ENCODE results near the gene CDKL5.
A peak's percentile ranks its signal among the peaks of the same experiment; 100 is the strongest.

CDKL5 gene

DNA sequence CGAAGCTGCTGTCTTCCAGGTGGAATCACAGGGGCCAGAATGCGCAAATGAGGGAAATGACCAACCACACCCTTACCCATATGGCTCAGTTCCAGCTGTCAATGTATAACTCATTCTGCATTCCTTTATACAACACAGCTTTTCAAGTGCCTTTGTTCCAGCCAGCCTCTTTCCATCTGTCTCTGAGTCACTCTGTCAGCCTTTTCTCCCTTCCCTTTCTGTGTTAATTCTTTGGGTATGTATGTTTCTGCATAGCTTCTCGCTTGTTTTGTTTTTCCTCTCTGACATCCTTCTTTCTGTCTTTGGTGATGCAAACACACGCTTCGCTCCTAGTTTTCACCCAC lies 192.0 kb downstream of the CDKL5 start:
- Histone ChIP-seq H3K27me3 (ENCODE audit: insufficient read depth, low read length) (no peaks in the 10 kb centered on the region), H3K36me3 (ENCODE audit: insufficient read depth, low read depth, low read length) (peaks cover 11% of the 10 kb centered on the region; the same call in 1 of the 2 replicates), H3K9ac (ENCODE audit: low read depth, low read length) (no peak overlapping the region), H3K27ac (ENCODE audit: low read length) (no peak overlapping the region), H3K4me1 (ENCODE audit: insufficient read depth, low read length) (no peaks in the 10 kb centered on the region; the same call in 1 of the 2 replicates), H3K9me3 (ENCODE audit: insufficient read depth, low read depth, low read length) (no peaks in the 10 kb centered on the region), H3K4me3 (ENCODE audit: low read length) (no peak overlapping the region)

DNA sequence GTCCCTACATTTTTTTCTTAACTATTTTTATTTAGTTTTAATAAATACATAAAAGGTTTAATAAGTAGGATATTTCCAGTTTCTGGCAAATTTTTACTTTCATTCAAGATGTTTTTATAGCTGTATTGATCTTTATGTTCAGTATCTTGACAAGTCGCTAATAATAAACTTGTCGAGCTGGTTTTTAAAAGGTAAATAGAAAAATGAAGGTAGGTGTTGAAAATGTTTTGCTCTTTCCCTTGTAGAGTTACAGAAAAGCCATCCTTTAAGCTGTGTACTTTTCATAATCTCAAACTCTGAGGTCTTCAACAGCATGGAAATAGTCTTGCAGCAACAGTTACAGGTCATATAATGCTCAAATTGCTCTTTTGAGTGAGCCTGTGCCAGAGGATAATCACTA lies 193.9 kb downstream of the CDKL5 start:
- no peaks in the 10 kb centered on the region for H3K27me3 ChIP-seq (ENCODE audit: insufficient read depth, low read length)
- no peaks in the 10 kb centered on the region; the same call in 1 of the 2 replicates for H3K4me1 ChIP-seq (ENCODE audit: insufficient read depth, low read length)
- no peak overlapping the region for H3K4me3 ChIP-seq (ENCODE audit: low read length)
- H3K36me3 ChIP-seq (ENCODE audit: insufficient read depth, low read depth, low read length), result peaks cover 11% of the 10 kb centered on the region; the same call in 1 of the 2 replicates
- no peak overlapping the region for H3K27ac ChIP-seq (ENCODE audit: low read length)
- H3K9ac ChIP-seq (ENCODE audit: low read depth, low read length), result no peak overlapping the region
- H3K9me3 ChIP-seq (ENCODE audit: insufficient read depth, low read depth, low read length), result no peaks in the 10 kb centered on the region

DNA sequence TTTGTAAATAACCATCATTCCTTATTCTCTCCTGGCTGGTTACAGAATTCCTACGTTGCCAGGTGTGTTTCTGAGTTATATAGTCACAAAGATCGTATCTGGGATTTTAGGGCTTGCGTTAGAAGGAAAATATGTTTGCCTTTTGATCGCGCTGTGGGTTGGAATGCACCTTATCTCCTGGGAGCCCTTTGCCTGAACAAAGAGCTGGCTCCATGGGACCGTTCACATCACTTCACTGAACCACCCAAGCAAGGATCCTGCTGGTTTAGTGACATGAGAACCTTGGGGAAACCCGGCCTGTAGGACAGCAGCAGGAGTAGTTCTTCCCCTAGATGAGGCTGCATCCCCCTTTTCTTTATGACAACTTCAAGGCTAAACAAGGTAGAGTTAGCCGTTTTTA lies 194.9 kb downstream of the CDKL5 start:
- Histone ChIP-seq H3K27ac (ENCODE audit: low read length) (no peak overlapping the region), H3K36me3 (ENCODE audit: insufficient read depth, low read depth, low read length) (peaks cover 18% of the 10 kb centered on the region), H3K27me3 (ENCODE audit: insufficient read depth, low read length) (no peaks in the 10 kb centered on the region), H3K9ac (ENCODE audit: low read depth, low read length) (no peak overlapping the region), H3K4me1 (ENCODE audit: insufficient read depth, low read length) (no peaks in the 10 kb centered on the region; the same call in 1 of the 2 replicates), H3K4me3 (ENCODE audit: low read length) (no peak overlapping the region), H3K9me3 (ENCODE audit: insufficient read depth, low read depth, low read length) (no peaks in the 10 kb centered on the region)

DNA sequence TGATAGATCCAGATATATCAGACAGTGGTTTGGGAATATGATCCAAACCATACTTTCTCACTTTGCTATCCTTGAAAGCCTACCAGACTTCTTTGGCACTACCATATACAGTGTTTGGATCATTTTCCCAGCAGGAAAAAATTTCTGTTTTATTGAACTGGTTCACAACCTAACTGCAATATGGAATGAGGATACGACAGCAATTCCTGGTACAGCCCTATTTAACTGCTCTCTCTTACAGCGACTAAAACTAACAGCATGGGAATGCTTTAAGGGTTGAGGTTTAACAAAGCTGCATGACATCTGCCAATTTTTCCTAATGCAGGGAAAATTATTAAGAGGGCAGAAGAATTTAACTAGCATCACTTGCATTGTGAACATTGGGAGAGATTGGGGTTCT lies 199.2 kb downstream of the CDKL5 start:
- Histone ChIP-seq H3K36me3 (ENCODE audit: insufficient read depth, low read depth, low read length) (peaks cover 29% of the 10 kb centered on the region), H3K27ac (ENCODE audit: low read length) (no peak overlapping the region), H3K9me3 (ENCODE audit: insufficient read depth, low read depth, low read length) (no peaks in the 10 kb centered on the region), H3K4me3 (ENCODE audit: low read length) (no peak overlapping the region), H3K27me3 (ENCODE audit: insufficient read depth, low read length) (no peaks in the 10 kb centered on the region), H3K4me1 (ENCODE audit: insufficient read depth, low read length) (no peaks in the 10 kb centered on the region), H3K9ac (ENCODE audit: low read depth, low read length) (no peak overlapping the region)

DNA sequence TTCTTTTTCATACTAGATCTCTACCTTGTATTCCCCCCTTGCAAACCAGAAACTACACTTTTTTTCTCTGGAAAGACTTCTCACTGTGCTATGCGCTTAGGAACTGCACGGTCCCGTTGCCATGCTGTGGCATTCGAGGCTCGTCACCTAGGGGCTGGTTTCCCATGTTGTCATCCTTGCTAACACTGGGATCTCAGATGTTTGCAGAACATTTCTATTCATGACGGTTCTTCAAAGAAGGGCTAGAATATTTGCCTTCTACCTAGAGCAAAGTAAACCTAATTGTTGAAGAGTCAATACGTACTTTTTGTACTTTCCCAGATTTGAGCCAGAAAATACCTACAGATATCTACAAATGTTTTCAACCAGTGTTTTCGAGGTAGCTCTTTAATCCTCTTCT lies 205.5 kb downstream of the CDKL5 start:
- Histone ChIP-seq H3K9ac (ENCODE audit: low read depth, low read length) (no peak overlapping the region), H3K4me1 (ENCODE audit: insufficient read depth, low read length) (no peaks in the 10 kb centered on the region), H3K36me3 (ENCODE audit: insufficient read depth, low read depth, low read length) (peaks cover 9% of the 10 kb centered on the region; the same call in 1 of the 2 replicates), H3K27ac (ENCODE audit: low read length) (no peak overlapping the region), H3K4me3 (ENCODE audit: low read length) (no peak overlapping the region), H3K27me3 (ENCODE audit: insufficient read depth, low read length) (no peaks in the 10 kb centered on the region), H3K9me3 (ENCODE audit: insufficient read depth, low read depth, low read length) (no peaks in the 10 kb centered on the region)

DNA sequence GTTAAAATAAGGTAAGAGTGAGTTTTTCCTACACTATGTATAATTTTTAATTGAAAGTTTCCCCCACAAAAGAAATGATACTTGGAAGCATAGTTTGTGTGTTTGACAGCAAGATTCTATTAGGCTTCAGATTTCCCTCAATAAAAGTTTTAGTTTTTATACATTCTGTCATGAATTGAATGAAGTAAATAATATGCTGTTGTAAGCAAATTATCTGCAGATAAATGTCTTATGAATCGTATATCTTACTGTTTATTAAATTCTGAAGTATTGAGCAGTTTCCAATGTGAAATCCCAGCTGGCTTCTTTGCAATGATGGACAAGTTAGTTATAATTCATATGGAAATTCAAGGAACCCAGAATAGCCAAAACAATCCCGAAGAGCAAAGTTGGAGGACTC lies 213.0 kb downstream of the CDKL5 start:
- Histone ChIP-seq H3K9me3 (ENCODE audit: insufficient read depth, low read depth, low read length) (no peaks in the 10 kb centered on the region), H3K9ac (ENCODE audit: low read depth, low read length) (no peak overlapping the region), H3K27ac (ENCODE audit: low read length) (no peak overlapping the region), H3K4me1 (ENCODE audit: insufficient read depth, low read length) (no peaks in the 10 kb centered on the region), H3K4me3 (ENCODE audit: low read length) (no peak overlapping the region), H3K27me3 (ENCODE audit: insufficient read depth, low read length) (no peaks in the 10 kb centered on the region), H3K36me3 (ENCODE audit: insufficient read depth, low read depth, low read length) (no peaks in the 10 kb centered on the region)

DNA sequence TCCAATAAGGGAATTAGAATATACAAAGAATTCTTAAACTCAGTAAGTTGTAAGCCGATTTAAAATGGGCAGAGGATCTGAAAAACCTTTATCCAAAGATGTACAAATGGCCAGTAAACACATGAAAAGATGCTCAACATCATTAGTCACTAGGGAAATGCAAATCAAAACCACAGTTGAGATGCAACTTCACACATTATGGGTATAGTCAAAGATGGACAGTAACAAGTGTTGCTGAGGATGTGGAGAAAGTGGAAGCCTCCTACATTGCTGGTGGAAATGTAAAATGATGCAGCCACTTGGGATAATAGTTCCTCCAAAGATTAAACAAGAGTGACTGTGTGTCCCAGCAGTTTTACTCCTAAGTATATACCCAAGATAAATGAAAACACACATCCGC lies 213.9 kb downstream of the CDKL5 start:
- H3K27ac ChIP-seq (ENCODE audit: low read length), result no peak overlapping the region
- H3K9me3 ChIP-seq (ENCODE audit: insufficient read depth, low read depth, low read length), result no peaks in the 10 kb centered on the region
- no peaks in the 10 kb centered on the region for H3K27me3 ChIP-seq (ENCODE audit: insufficient read depth, low read length)
- no peak overlapping the region for H3K4me3 ChIP-seq (ENCODE audit: low read length)
- H3K9ac ChIP-seq (ENCODE audit: low read depth, low read length), result no peak overlapping the region
- H3K36me3 ChIP-seq (ENCODE audit: insufficient read depth, low read depth, low read length), result no peaks in the 10 kb centered on the region
- no peaks in the 10 kb centered on the region for H3K4me1 ChIP-seq (ENCODE audit: insufficient read depth, low read length)

DNA sequence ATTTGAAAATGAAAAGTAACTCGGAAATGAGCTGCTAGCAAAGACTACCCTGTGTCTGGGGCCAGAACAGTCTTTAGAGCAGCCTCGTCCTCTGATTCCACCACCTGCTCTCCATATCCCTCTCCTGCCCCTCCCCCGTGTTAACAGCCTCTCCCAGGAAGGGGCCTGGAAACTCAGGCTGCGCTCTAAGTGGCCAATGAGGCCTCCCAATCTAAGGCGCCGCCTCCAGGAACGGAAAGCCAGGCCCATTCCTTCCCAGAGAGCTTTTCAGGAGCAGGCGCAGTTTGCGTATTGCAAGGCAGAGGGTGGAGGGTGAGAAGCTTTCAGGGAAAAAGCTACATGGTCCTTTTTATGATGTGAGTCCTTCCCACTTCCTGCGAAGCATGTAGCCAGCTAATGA lies 215.3 kb downstream of the CDKL5 start:
- no peaks in the 10 kb centered on the region for H3K9me3 ChIP-seq (ENCODE audit: insufficient read depth, low read depth, low read length)
- no peaks in the 10 kb centered on the region for H3K27me3 ChIP-seq (ENCODE audit: insufficient read depth, low read length)
- H3K4me3 ChIP-seq (ENCODE audit: low read length), result no peak overlapping the region
- no peaks in the 10 kb centered on the region for H3K4me1 ChIP-seq (ENCODE audit: insufficient read depth, low read length)
- no peaks in the 10 kb centered on the region for H3K36me3 ChIP-seq (ENCODE audit: insufficient read depth, low read depth, low read length)
- H3K9ac ChIP-seq (ENCODE audit: low read depth, low read length), result peak overlapping the region; percentile 56; the same call in 1 of the 2 replicates
- H3K27ac ChIP-seq (ENCODE audit: low read length), result no peak overlapping the region

DNA sequence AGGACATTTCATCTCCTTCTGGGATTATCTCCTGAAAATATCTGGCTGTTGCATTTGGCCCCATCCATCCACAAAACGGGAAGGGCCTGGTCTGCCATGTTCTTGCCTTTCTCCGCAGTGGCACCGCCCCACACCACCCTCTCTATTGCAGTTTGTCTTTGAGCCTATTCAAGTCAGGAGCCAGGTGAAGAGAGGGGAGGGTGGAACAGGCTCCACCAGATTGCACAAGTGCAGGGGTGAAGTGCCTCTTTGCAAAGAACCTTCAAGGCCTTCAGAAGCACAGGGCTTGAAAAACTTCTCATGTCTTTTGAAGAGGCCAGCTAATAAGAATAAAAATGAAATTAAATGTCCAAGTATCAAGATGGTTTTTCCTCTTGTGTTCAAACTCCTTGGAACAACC lies 217.8 kb downstream of the CDKL5 start:
- Histone ChIP-seq H3K9ac (ENCODE audit: low read depth, low read length) (no peak overlapping the region), H3K36me3 (ENCODE audit: insufficient read depth, low read depth, low read length) (no peaks in the 10 kb centered on the region), H3K4me1 (ENCODE audit: insufficient read depth, low read length) (no peaks in the 10 kb centered on the region), H3K27me3 (ENCODE audit: insufficient read depth, low read length) (no peaks in the 10 kb centered on the region), H3K9me3 (ENCODE audit: insufficient read depth, low read depth, low read length) (no peaks in the 10 kb centered on the region), H3K4me3 (ENCODE audit: low read length) (no peak overlapping the region), H3K27ac (ENCODE audit: low read length) (no peak overlapping the region)

DNA sequence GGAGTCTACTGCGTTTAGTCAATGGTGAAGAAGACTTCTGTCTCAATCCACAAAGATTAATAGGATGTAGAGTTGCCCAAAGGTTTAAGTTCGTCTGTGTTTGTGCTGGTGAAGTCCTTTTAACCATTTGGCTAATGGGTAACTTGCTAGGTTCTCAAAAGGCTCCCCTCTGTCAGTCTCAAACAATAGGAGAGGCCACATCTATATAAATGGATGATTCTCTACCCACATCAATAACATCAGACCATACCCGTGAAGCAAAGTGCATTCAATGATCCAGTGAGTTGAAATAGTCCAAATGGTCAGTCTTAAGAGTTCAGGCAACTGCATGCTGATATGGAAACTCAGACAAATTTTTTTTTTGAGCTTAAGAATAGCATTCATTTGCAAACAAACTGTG lies 218.4 kb downstream of the CDKL5 start:
- Histone ChIP-seq H3K27me3 (ENCODE audit: insufficient read depth, low read length) (no peaks in the 10 kb centered on the region), H3K9ac (ENCODE audit: low read depth, low read length) (no peak overlapping the region), H3K4me1 (ENCODE audit: insufficient read depth, low read length) (no peaks in the 10 kb centered on the region), H3K36me3 (ENCODE audit: insufficient read depth, low read depth, low read length) (no peaks in the 10 kb centered on the region), H3K9me3 (ENCODE audit: insufficient read depth, low read depth, low read length) (no peaks in the 10 kb centered on the region), H3K4me3 (ENCODE audit: low read length) (no peak overlapping the region), H3K27ac (ENCODE audit: low read length) (no peak overlapping the region)

DNA sequence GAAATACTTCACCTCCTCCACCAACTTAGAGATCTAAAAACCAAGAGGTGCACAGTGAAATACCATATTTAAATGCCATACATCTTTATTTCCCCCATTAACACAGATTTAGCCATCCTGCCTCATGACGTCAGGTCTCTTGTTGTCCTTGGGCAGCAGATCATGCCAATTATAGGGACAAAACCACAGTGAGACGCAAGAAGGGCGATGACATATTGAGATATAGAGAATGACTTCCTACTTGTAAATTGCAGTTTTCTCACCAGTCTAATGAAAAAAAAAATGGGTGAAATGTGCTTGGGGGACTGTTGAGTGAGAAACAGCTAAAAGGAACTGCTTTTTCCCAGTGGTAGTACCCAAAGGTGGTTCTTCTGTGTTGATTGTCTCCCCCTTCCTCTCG lies 222.2 kb downstream of the CDKL5 start:
- Histone ChIP-seq H3K27ac (ENCODE audit: low read length) (no peak overlapping the region), H3K27me3 (ENCODE audit: insufficient read depth, low read length) (no peaks in the 10 kb centered on the region), H3K9me3 (ENCODE audit: insufficient read depth, low read depth, low read length) (no peaks in the 10 kb centered on the region)

DNA sequence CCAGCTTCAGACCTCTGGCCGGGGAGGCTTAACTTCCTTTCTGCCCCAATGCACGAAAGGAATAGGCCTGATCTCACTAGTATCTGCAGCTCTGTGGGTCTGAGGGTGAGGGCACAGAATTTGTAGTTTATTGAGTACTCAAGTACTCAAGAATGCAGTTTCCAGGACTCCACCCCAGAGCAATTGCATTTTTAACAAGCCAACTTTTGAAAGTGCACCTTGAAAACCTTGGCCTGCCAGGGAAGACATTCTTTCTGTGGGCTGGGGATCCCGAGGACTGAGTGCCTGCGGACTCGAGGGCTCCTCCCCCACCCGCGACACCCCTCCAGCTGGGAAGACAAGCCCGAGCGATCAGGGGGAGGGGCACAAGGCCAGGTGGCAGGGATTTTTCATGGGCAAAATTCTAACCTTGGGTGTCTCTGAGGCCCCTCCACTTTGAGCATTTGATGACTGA lies 224.1 kb downstream of the CDKL5 start:
- Histone ChIP-seq H3K9ac (ENCODE audit: low read depth, low read length) (no peak overlapping the region), H3K27me3 (ENCODE audit: insufficient read depth, low read length) (no peaks in the 10 kb centered on the region), H3K36me3 (ENCODE audit: insufficient read depth, low read depth, low read length) (no peaks in the 10 kb centered on the region), H3K4me3 (ENCODE audit: low read length) (no peak overlapping the region; the same call in 1 of the 2 replicates), H3K27ac (ENCODE audit: low read length) (no peak overlapping the region), H3K4me1 (ENCODE audit: insufficient read depth, low read length) (no peaks in the 10 kb centered on the region), H3K9me3 (ENCODE audit: insufficient read depth, low read depth, low read length) (no peaks in the 10 kb centered on the region)

More for the DNA sequence above, 222.2 kb downstream of the CDKL5 start:
- Histone ChIP-seq H3K36me3 (ENCODE audit: insufficient read depth, low read depth, low read length) (no peaks in the 10 kb centered on the region), H3K4me1 (ENCODE audit: insufficient read depth, low read length) (no peaks in the 10 kb centered on the region), H3K9ac (ENCODE audit: low read depth, low read length) (no peak overlapping the region), H3K4me3 (ENCODE audit: low read length) (no peak overlapping the region)

DNA sequence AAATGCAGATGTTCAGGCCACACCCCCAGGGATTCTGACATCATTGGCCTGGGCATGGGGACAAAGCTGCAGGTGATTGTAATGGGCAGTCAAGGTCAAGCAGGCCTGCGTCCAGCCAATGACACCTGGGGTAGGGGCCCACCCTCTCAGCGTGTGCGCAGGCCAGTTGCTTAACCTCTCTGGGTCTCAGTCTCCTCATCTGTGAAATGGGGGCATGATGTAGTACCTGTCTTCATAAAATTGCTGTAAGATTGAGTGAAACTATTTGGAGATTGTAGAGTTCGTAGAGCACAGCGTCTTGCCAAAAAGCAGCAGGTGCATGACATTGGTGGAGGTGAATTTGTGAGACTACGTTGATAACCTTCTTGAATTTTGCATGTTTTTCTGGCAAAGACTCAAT lies 225.3 kb downstream of the CDKL5 start:
- no peaks in the 10 kb centered on the region for H3K9me3 ChIP-seq (ENCODE audit: insufficient read depth, low read depth, low read length)
- H3K9ac ChIP-seq (ENCODE audit: low read depth, low read length), result no peak overlapping the region
- H3K36me3 ChIP-seq (ENCODE audit: insufficient read depth, low read depth, low read length), result no peaks in the 10 kb centered on the region
- H3K27ac ChIP-seq (ENCODE audit: low read length), result no peak overlapping the region
- H3K27me3 ChIP-seq (ENCODE audit: insufficient read depth, low read length), result no peaks in the 10 kb centered on the region
- no peaks in the 10 kb centered on the region for H3K4me1 ChIP-seq (ENCODE audit: insufficient read depth, low read length)
- no peak overlapping the region for H3K4me3 ChIP-seq (ENCODE audit: low read length)
